Measurements from ENCODE around the gene PRR20C.
"Not testable (repeated sequence)": the region's sequence is repeated elsewhere in the genome, so short reads cannot be mapped to it uniquely, and the experiment has no call there.

Gene PRR20C

DNA sequence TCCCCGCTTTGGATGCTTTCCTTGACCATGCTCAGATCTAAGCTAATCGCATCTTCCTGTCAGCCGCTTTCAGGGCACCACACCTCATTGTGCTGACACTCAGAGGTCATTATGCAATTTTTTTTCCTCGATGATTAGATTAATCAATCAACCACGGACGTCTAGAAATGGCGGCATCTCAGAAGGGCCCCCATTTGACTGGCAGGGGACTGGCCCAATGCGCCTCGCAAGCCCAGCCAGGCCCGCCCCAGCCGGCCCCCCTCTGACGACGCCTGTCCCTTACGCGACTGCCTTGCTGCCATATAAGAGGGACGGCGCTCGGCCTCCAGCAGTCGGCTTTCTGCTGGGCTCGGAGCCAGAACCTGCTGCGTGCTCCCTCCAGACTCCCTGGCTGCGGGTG lies at the start of gene PRR20C:
TSS of gene PRR20C (plus strand) at position 301 of the 400 bp plus-strand sequence. CDS start 387 bp downstream, outside the sequence.
- DNase-seq (ENCODE audit: low read depth), result not testable (repeated sequence)

DNA sequence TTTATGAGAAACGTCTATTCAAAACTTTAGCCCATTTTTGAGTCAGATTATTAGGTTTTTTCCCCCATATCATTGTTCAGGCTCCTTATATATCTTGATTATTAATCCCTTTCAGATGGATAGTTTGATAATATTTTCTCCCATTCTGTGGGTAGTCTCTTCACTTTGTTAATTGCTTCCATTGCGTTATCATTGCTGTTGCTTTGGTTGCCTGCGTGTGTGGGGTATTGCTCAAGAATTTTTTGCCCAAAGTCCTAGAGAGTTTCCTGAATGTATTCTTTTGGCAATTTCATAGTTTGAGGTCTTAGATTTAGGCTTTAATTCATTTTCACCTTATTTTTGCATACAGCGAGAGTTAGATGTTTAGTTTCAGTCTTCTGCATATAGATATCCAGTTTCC lies 38.9 kb upstream of the PRR20C start:
- DNase-seq (ENCODE audit: low read depth), result no peak

DNA sequence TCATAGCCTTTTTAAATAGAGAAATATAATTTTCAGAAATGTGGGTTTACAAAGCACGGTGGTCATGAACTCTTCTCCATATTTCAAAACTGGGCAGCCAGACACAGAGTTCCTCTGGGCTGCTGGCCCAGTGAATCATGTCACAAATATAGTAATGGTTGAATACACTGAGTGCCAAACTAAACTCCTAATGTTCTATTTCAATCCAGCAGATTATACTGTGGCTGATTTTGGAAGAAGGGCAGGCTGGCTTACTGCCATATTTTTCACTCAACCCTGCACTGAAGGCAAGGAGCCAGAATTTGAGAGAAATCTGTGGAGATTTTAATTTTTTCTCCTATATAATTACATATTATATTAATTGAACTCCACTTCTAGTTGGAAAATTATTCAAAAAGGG lies 30.2 kb upstream of the PRR20C start:
- DNase-seq (ENCODE audit: low read depth), result no peak

DNA sequence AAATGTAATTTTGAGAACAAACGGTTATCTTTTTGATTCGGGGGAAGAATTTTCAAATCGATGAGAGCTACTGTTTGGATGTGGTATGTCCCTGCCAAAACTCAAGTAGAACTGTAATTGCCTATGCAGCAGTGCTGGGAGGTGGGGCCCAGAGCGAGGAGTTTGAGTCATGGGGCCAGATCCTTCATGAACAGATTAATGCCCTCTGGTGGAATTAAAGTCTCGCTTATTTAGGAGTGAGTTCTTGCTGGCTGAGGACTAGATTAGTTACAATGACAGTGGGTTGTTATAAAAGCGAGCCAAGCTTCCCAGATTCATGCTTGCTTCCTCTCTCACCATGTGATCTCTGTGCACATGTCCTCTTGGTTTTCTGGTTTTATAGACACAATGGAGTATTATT lies 25.0 kb upstream of the PRR20C start:
- DNase-seq (ENCODE audit: low read depth), result no peak

DNA sequence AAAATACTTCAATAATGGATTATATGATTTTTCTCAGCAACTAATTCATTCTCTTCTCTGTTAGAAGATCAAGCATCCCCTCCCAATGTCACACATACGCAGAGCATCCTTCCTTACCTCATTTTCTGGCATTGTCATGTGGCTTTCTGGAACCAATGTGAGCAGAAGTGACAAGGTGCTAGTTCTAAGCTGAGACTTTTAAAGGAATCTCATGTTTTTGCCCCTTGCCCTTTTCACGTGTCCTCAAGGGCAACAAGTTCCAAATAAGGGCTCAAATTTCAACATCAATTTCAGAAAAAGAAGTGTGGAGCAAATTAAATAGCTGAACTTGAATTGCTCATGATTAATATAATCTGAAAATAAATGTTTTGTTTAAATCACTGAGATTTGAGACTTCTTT lies 17.8 kb upstream of the PRR20C start:
- DNase-seq (ENCODE audit: low read depth), result no peak

DNA sequence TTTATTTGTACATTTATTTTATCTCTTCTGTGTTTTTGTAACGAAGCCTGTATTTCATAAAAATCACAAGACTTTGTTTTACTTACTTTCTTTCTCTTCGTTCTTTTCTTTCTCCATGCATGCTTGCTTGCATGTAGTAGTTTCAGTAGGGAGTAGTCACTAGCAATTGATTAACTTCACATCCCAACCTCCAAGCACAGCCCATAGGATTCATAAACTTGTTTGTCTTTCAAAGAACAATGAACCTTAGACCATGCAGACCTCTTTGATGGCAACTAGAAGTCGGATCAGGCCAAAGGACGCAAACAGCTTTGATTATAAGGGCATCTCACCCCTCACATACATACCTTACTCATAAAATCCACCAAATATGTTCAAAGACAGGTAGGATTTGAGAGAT lies 16.3 kb upstream of the PRR20C start:
- no peak for DNase-seq (ENCODE audit: low read depth)

DNA sequence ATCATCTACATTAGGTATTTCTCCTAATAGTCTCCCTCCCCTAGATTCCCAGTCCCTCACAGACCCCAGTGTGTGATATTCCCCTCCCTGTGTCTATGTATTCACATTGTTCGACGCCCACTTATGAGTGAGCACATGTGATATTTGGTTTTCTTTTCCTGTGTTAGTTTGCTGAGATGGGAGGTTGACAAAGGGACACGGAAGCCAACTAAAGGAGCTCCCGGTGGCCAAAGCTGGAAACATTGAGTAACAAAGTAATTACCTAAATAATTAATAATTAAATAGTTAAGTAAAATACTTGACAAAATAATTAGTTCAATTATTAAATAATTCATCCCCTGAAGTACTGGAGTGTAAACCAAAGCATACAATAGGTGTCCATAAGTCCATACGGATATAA lies 14.9 kb upstream of the PRR20C start:
- no peak for DNase-seq (ENCODE audit: low read depth)

DNA sequence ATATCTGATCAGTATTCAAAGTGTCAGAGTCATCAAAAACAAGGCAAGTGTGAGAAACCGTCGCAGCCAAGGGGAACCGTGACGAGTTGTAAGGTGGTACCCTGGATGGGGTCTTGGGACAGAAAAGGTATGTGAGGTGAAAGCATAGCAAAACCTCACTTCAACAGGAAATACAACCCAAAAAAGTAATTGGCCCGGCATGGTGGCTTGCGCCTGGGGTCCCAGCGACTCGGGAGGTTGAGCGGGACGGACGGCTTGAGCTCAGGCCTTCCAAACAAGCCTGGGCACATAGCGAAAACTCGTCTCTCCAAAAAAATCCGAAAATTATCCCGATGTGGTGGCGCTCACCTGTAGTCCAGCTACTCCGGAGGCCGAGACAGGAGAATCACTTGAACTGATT lies 14.1 kb upstream of the PRR20C start:
- not testable (repeated sequence) for DNase-seq (ENCODE audit: low read depth)

DNA sequence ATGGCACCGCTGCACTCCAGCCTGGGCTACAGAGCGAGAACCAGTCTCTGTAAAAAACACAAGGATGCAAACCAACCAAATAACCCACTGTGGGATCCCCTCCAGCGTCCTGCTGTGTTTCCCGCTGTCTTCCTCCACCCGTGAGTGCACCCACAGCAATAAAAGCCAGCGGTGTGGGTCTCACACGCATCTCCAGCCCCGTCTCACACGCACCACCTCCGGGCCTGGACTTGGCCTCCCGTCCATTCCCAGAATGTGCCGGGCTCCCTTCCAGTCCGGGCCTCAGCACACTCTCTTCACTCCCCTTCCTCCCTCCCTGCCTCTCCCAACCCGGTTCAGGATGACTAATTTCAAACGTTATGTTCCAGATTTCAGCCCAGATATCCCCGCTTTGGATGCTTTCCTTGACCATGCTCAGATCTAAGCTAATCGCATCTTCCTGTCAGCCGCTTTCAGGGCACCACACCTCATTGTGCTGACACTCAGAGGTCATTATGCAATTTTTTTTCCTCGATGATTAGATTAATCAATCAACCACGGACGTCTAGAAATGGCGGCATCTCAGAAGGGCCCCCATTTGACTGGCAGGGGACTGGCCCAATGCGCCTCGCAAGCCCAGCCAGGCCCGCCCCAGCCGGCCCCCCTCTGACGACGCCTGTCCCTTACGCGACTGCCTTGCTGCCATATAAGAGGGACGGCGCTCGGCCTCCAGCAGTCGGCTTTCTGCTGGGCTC lies 13.5 kb upstream of the PRR20C start, which contains the start of gene PRR20A:
TSS of gene PRR20A (plus strand) at position 684 of the 734 bp plus-strand sequence. CDS start 387 bp downstream, outside the sequence.
- not testable (repeated sequence) for DNase-seq (ENCODE audit: low read depth)

DNA sequence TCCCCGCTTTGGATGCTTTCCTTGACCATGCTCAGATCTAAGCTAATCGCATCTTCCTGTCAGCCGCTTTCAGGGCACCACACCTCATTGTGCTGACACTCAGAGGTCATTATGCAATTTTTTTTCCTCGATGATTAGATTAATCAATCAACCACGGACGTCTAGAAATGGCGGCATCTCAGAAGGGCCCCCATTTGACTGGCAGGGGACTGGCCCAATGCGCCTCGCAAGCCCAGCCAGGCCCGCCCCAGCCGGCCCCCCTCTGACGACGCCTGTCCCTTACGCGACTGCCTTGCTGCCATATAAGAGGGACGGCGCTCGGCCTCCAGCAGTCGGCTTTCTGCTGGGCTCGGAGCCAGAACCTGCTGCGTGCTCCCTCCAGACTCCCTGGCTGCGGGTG lies 6.7 kb upstream of the PRR20C start, which contains the start of gene PRR20B:
TSS of gene PRR20B (plus strand) at position 301 of the 400 bp plus-strand sequence. CDS start 387 bp downstream, outside the sequence.
- DNase-seq (ENCODE audit: low read depth), result not testable (repeated sequence)

DNA sequence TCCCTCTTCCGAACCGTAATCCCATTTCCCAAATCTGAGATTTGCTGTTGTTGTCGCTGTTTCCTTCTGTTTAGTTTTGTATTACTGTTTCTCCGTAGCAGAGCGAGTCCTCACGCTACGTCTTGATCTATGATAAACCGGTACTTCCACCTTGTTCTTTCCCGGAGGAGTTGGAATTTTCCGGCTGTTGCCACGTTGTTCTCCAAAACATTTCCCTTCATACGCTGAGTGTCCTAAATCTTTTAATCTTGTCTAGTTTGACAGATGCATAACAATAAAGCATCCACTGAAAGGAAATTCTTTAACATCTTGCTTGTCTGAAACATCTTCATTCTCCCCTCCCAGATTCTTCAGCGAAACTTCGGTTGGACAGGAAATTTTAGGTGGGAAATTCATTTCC lies 5.8 kb upstream of the PRR20C start:
- DNase-seq (ENCODE audit: low read depth), result not testable (repeated sequence)

DNA sequence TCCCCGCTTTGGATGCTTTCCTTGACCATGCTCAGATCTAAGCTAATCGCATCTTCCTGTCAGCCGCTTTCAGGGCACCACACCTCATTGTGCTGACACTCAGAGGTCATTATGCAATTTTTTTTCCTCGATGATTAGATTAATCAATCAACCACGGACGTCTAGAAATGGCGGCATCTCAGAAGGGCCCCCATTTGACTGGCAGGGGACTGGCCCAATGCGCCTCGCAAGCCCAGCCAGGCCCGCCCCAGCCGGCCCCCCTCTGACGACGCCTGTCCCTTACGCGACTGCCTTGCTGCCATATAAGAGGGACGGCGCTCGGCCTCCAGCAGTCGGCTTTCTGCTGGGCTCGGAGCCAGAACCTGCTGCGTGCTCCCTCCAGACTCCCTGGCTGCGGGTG lies 6.5 kb downstream of the PRR20C start, which contains the start of gene PRR20D:
TSS of gene PRR20D (plus strand) at position 301 of the 400 bp plus-strand sequence. CDS start 387 bp downstream, outside the sequence.
- not testable (repeated sequence) for DNase-seq (ENCODE audit: low read depth)

DNA sequence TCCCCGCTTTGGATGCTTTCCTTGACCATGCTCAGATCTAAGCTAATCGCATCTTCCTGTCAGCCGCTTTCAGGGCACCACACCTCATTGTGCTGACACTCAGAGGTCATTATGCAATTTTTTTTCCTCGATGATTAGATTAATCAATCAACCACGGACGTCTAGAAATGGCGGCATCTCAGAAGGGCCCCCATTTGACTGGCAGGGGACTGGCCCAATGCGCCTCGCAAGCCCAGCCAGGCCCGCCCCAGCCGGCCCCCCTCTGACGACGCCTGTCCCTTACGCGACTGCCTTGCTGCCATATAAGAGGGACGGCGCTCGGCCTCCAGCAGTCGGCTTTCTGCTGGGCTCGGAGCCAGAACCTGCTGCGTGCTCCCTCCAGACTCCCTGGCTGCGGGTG lies 13.0 kb downstream of the PRR20C start, which contains the start of gene PRR20E:
TSS of gene PRR20E (plus strand) at position 301 of the 400 bp plus-strand sequence. CDS start 387 bp downstream, outside the sequence.
- not testable (repeated sequence) for DNase-seq (ENCODE audit: low read depth)

DNA sequence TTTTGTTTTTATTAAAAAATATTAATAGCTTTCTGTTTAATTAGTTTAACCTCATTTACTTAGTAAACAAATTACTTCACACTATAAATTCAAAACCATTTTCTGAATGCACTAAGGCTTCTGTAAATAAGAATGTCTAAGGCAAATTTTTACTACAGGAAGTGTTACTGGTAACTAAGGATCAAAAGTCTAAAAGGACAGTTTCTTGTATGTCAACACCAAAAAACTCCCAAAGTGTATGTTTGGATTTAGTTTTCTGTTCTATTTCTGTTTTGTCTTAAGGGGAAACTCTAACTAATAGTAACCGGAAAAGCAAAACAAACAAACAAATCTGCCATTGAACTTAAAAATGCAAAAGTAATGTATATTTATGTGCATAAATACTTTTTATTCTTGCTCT lies 37.8 kb downstream of the PRR20C start:
- DNase-seq (ENCODE audit: low read depth), result no peak

All from ELR (cell line).